ENCODE data around the gene SLC22A2.

Gene SLC22A2

DNA sequence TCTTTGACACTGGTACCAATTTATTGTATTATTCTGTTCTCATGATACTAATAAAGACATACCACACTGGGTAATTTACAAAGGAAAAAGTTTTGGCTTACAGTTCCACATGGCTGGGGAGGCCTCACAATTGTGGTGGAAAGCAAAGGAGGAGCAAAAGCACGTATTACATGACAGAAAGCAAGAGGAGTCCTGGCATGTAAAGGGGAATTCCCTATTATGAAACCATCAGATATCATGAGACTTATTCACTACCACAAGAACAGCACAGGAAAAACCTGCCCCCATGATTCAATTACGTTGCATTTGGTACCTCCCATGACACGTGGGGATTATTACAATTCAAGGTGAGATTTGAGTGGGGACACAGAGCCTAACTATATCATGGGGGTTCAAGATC lies 43.4 kb downstream of the SLC22A2 start:
- no peak for DNase-seq (ENCODE audit: low read depth, low spot score)

DNA sequence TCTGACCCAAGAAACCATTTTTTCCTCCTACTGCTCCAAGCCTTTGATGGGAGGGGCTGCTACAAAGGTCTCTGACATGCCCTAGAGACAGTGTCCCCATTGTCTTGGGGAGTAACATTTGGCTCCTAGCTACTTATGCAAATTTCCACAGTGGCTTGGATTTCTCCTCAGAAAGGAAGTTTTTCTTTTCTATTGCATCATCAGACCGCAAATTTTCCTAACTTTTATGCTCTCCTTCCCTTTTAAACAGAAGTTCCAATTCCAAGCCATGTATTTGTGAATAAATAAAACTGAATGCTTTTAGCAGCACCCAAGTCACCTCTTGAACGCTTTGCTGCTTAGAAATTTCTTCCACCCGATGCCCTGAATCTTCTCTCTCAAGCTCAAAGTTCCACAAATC lies 51.0 kb downstream of the SLC22A2 start:
- DNase-seq (ENCODE audit: low read depth, low spot score) = no peak

DNA sequence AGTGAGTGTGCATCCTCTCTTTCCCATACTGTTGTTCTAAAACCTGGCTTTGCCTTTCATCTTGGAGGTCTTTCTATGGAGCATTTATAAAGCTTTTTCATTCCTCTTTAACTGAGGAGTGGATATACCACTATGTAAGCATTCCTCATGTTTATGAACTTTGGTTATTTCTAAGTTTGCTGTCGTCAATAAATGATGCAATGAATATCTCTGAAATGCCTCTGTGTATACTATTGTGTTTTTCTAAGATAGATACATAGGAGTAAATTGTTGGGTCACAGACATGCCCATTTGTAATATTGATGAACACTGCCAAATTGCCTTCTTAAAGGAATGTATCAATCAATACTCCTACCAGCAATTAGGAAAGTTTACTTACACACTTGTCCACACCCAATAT lies 53.9 kb downstream of the SLC22A2 start:
- DNase-seq (ENCODE audit: low read depth, low spot score) = no peak

DNA sequence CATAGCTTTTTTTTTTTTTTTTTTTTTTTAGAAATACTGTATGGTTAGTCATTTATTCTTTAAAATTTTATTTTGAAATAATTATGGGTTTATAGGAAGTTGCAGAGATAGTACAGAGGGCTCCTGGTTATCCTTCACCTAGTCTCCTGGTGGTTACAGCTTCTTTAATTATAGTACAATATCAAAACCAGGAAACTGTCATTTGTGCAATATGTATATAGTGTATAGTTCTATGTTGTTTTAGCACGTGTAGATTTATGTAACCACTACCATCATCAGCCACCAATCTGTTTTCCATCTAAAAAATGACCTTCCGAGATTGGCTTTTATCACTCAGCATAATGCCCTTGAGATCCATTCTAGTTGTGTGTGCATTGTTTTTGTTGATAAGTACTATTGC lies 54.7 kb downstream of the SLC22A2 start:
- no peak for DNase-seq (ENCODE audit: low read depth, low spot score)

DNA sequence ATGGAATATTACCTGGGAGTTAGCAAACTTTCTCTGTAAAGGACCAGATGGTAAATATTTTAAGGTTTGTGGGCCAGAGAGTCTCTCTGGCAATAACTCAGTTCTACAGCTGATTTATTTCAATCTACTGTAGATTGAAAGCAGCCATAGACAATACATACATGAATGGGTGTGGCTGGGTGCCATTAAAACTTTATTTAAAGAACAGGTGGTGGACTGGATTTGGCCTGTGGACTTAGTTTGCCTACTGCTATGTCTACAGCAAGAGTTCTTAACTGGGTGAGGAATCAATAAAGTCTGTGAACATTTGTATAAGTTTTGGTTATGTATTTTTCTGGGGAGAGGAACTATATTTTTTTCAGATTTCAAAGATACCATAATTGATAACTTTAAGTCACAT lies 55.1 kb downstream of the SLC22A2 start:
- DNase-seq (ENCODE audit: low read depth, low spot score) = no peak

DNA sequence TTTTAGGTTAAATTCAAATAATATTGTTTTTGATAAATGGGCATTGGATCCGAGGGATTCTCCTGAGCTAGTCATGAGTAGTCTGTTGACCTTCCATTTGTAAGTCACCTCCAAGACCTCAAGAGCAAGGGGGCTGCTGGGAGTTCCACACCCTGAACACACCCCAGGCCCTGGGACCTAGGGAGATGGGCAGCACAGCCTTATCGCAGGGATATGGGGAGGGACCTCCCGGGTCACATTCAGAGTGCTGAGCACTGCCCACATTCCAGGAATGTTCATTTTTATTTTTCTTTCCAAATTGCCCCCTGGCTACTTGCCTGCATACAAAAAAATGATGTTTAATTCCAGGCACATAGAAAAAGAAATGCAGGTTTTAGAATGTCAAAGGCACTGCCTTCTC lies 55.5 kb downstream of the SLC22A2 start:
- no peak for DNase-seq (ENCODE audit: low read depth, low spot score)

DNA sequence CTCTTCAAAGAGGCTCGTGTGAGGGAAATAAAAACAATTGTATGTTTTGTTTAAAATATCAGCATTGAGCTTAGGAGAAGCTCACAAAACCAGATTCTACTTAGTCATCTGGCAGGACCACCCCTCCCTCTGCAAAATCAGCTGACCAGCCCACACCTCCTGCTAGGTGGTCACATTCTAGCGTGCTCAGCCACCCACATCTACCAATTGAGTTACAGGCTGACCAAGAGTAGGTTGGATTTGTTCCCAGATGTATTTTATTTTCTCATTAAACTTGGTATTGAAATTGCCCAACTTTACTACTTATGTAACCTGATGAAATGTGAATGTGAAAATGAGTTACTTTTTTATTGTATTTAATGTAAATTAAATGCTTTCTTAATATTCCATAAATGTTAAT lies 56.2 kb downstream of the SLC22A2 start:
- no peak for DNase-seq (ENCODE audit: low read depth, low spot score)

DNA sequence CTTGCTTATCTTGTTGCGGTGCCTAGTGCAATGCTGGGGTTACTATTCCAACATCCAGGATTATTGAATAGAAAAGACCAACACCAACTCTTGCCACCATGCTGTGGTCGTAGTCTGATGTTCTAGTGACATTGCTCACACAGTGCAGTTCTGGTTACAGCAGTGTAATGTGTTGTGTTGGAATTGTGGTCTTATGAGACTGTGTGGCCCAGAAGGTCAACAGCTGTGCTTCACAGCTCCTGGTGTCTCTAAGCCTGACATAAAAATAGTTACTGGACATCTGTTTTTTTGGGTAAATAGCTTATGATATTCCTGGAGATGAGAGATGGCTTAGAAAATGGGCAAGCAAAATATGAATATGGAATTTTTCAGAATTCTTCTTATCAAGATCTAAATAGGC lies 57.6 kb downstream of the SLC22A2 start:
- no peak for DNase-seq (ENCODE audit: low read depth, low spot score)

DNA sequence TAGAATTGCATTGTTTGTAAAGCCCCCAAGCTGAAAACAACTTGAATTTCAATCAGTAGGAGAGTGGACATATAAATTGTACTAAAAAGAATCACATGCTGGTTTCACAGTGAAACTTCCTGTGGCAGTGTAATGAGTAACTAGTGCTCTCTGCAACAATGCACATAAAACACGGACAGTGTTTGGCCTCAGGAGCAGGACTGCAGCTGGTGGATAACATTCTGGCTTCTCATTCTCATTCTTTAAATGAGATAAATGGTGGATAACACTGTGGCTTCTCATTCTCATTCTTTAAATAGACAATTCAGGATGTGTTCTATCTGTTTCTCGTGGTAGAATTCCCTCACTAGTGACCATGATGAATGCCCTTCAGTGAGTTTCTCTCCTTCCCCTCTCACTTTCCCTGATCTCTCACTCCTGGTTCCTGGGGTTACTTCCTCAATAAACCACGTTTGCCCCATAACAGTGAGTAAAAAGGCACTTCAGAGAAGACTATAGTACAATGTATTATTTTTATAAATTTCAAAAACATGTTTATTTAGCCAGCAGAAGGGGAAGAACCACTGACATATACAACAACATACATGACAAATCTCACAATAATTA lies 59.9 kb downstream of the SLC22A2 start:
- no peak for DNase-seq (ENCODE audit: low read depth, low spot score)

DNA sequence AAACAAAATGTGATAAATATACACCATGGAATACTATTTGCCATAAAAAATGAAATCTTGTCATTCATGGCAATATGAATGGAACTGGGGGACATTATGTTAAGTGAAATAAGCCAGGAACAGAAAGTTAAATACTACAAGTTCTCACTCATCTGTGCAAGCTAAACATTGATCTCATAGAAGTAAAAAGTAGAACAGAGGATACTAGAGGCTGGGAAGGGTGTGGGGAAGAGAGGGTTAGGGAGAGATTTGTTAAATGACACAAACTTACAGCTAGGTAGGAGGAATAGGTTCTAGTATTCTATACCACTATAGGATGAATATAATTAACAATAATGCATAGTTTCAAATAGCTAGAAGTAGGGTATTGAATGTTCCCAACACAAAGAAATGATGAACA lies 61.0 kb downstream of the SLC22A2 start:
- DNase-seq (ENCODE audit: low read depth, low spot score) = no peak

DNA sequence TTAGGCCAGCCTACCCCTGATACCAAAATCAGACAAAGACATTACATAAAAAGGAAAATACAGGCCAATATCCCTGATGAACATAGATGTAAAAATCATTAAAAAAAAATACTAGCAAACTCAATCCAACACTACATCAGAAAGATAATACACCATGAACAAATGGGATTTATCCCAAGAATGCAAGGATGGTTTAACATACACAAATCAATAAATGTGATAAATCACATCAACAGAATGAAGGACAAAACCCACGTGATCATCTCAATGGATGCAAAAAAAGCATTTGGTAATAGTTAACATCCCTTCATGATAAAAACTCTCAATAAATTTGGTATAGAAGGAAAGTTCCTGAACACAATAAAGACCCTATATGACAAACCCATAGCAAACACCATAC lies 63.8 kb downstream of the SLC22A2 start:
- DNase-seq (ENCODE audit: low read depth, low spot score) = no peak

DNA sequence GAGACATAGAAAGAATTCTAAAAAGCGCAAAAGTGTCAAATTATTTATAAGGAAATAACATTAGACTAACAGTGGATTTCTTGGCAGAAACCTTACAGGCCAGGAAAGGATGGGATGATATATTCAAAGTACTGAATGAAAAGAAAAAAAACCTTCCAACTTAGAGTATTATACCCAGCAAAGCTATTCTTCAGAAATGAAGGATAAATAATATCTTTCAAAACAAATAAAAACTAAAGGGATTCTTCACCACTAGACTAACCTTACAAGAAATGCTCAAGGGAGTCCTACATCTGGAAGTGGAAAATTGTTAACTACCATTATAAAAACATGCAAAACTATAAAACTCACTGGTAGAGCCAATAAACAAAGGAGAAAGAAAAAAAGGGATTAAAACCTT lies 65.8 kb downstream of the SLC22A2 start:
- no peak for DNase-seq (ENCODE audit: low read depth, low spot score)

DNA sequence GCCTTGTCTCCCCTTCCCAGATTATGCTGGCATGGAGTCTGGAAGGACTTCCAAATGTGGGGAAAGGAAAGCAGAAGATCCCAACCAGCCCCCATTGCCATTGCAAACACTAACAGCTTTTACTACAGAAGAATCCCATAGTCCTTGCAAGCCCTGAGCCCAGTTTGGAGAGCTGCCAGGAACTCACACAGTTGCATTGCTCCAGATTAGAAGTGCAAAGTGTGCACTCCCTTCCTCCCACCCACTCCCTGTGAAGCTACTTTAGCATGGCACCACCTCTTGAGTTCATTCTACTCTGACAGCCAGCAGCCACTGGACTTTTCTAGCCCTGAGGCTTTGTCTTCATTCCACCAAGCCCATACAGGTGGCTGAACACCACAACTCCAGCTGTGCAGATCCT lies 67.6 kb downstream of the SLC22A2 start:
- DNase-seq (ENCODE audit: low read depth, low spot score) = no peak

DNA sequence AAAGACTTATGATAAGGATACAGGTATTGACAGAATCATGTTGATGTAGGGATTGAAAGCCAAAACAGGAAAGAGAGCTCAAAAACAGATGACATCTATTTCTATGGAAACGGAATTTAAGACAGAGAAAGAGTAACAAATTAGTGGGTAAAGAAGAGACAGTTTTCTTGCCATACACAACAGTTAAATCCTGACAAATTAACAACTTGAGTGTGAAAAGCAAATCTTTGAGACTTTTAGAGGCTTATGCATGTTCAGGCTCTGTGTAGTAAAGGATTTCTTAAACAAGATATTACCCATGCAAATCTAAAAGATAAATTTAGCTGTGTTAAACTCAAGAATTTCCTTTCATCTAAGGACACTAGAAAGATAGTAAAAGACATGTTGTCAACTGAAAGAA lies 68.5 kb downstream of the SLC22A2 start:
- no peak for DNase-seq (ENCODE audit: low read depth, low spot score)

DNA sequence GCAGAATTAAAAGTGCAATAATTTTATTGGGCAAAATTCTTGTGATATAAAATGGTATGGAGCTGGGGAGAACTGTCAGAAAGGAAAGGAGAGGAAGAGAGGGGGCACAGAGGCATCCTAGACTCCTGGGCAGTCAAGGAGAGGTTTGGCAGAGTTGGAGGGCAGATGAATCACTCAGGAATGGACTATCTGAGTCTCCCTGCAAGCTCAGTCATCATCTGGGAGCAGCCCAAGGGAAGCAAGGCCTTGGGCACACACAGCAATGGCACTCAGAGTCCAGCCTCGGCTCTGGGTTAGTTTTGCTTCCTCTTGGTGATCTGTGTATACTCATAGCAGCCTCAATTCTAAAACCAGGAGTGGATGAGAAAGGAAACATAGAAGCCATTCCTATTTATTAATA lies 69.8 kb downstream of the SLC22A2 start:
- DNase-seq (ENCODE audit: low read depth, low spot score) = no peak

DNA sequence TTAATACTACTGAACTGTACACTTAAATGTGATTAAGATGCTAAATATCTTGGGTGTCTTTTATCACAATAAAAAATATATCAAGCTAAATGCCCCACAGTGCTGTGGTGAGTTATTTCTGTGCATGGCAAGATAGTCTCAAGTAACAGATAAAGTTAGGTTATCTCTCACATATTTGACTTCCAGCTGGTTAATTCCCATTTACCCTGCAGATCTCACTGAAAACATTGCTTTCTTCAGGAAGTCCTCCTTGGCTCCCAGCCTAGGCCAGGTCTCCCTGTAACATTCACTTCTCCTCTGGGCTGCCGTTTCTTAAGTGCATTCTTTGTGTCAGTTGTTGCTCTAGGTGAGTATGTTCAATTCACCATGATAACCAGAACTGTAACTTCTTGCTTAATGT lies 77.9 kb downstream of the SLC22A2 start:
- DNase-seq (ENCODE audit: low read depth, low spot score) = no peak

DNA sequence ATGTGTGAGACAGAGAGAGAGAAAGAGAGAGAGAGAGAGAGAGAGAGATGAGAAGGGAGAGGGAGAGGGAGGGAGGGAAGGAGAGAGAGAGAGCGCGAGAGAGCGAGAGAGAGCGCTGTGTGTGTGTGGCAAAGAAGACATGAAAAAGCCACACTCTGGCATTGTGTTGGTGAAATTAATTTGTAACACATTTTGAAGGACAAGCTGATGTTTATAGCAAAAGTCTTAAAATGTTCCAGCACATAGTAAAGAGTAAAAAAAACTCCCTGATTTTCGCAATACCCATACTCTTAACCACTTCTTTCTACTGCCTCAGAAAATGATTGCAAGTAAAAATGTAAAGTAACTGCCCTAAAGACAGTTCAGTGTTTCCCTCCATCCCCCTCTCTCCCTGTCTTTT lies 80.3 kb downstream of the SLC22A2 start:
- no peak for DNase-seq (ENCODE audit: low read depth, low spot score)

DNA sequence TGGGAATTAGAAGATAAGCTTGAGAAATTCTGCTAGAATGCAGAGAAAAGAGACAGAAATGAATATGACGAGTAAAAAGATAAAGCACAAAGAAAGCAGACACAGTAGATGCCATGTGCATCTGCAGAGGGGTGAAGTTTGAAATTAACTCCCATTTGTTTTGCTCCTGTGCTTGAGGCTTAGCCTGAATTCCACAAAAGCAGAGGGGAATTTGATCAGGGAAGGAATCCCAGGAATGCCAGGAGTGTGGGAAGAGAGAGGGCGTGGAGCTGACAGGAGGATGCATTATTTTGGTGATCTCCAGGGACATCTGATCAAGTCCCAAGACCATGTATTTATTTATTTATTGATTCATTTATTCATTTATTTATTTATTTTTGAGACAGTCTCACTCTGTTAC lies 81.4 kb downstream of the SLC22A2 start:
- DNase-seq (ENCODE audit: low read depth, low spot score) = no peak

DNA sequence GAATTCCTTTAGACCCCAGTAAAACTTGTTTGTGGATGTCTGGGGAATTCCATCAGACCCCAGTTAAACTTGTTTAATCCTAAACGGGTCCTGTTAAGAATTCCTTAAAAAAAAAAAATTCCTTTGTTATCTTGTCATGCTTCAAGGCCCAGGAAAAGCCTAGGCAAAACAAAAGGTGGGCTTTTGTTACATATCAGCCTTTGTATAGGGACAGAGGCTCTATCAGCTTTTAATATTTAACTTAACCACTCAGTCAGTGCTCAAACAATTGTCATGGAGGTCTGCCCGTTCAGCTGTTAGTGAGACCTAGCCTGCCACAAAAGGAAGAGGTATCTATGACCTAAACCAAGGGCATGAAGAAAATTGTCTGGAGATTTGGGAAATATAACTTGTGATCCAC lies 83.9 kb downstream of the SLC22A2 start:
- no peak for DNase-seq (ENCODE audit: low read depth, low spot score)

DNA sequence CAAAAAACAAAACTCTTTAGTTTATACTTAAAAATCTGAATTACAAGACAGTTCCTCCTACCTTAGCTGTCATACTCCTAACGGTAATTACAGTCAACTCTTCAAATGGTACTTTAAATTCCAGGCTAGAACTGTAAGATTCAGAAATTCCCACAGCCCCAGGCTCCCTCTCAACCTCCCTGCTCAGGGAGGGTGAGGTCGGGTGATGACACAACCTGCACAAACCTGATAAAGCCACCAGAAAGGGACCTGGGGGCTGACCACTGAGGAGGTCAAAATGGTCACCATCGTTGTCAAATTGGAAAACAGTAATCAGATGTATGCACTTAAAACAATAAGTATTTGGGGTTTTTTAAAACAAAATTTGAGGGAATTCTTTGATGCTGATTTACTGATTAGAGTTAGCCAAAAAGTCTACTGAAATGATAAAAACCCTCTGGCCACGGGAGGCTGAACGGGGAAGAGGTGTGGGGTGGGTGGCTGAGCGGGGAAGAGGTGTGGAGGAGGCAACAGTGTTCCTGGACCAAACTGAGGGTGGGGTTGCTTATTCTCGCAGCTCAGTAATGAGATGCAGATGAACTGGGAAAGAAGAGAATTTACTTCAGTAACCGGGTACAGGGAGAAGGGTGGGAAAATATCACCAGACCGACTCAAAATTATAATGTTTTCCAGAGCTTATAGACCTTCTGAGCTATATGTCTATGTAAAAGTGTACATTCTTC lies 84.7 kb downstream of the SLC22A2 start:
- no peak for DNase-seq (ENCODE audit: low read depth, low spot score)

DNA sequence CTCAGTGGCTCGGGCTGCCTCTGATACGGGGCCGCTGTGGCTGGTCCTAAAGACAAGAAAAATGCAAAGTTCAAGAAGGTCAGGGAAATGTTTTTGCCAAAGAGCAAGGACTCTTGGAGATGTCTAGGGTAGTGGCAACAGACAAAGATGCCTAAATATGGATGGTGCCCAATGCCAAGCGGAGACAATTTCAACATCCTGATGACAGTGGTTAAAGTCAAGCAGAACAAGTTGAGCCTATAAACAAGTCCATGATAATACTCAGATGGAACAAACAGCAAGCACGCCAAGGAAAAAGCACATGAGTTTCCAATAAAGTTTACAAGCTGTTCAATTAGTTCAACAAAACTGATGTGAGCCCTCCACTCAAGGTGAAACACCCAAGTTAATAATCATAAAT lies 85.9 kb downstream of the SLC22A2 start:
- no peak for DNase-seq (ENCODE audit: low read depth, low spot score)

DNA sequence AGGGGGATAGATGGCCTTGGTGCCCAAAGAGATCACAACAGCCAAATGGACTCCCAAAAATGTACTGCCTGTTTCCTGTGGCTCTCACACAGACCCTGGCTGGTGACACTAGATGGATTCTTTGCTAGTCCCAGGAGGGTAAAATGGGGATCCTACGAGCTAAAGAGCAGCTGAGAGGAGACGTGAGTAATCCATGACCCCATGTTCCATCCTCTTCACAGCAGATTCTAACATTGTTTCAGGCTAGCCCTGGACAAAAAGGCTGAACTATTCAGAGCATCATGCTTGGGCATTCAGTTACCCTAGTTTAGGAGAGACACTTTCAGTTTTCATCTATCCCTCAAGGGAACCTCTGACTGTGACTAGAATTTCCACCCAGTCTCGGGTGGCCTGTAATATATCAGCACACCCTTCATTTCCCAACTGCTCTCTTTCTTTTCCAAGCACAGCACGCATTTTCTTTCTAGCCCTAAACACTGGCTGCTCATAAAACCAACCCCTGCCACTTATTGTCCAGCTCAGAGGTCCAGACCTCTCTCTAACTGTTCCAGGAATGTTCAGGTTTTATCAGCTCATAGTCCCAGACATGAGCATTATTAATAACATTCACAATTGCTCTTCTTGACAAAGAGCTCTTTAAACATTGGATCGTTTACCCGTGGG lies 88.5 kb downstream of the SLC22A2 start:
- DNase-seq (ENCODE audit: low read depth, low spot score) = no peak

All from brain pericyte (primary cell).